GM19240 (cell line): Measurements from ENCODE around the gene ATP10B.
"Not testable (repeated sequence)": the region's sequence is repeated elsewhere in the genome, so short reads cannot be mapped to it uniquely, and the experiment has no call there.

ENCODE experiments used
- DNase-seq: peaks from one replicate; pipeline ENCODE4 v3.0.0; 2011; ENCODE audit warnings: low spot score; ENCODE audit not compliant: insufficient read length

The ATP10B gene

DNA sequence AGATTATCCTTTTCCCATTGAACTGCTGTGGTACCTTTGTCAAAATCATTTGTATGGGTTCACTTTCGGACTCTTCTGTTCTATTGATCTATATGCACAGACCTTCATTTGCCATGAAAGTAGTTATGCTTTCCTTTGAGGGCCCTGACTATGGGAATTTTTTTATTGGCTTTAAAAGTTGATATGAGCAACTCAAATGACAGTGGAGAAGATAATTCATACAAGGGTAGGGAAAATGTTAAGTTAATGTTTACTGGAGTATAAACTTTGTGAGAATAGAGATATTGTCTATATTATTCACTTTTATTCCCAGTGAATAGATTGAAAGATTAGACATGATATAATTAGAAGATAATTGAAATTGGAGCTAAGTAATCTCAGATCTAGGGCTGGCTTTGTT is 94.8 kb downstream of the ATP10B start:
- no peak for DNase-seq

DNA sequence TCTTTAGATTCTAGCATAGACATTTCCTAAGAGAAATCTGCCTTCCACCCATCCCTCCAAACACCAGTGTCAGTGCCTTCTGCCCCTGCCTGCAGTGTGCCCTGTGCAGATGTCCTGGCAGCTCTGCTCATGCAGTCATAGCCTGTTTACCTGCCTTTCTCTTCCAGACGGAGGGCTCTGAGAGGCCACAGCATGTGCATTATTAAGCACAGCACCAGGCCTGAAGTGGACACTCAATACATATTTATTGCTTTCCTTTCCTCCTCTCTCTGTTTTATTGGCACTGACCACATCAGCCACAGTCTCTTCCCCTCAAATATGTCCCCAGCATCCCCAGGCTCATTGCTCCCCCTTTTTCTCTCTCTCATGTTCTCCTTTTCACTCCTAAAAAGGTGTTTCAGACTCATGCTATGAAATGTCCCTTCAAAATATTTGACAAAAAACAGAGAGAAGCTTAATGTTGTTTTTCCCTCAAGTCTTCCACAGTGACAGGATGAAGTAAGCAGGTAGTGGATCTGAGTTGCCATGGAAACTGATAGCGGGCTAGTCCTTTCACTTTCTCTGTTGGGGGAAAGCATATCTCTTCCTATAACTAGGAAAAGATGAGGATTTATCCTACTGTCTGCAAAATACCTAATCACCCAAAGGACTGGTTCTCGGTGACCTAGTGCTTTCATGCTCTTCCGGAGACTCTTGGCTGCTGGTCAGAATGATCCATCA is 100.9 kb downstream of the ATP10B start:
- no peak for DNase-seq

DNA sequence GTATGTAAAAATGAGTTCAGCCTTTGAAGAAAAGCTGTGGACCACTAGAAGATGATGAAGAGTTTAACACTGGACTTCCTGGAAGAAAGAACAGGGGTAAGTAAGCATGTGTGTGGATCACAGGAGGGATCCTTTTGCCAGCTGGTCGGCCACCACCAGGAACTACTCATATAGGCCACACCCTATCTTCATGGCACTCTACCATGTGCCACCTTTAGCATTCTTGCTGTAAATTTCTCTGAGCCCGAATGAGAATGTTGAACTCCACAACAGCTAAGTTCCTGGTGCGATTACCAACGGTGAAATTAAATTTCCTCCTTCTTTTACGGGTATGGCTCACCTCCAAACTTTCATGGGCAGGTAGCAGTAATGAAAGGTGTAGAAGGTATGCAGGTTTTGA is 102.3 kb downstream of the ATP10B start:
- DNase-seq = no peak

DNA sequence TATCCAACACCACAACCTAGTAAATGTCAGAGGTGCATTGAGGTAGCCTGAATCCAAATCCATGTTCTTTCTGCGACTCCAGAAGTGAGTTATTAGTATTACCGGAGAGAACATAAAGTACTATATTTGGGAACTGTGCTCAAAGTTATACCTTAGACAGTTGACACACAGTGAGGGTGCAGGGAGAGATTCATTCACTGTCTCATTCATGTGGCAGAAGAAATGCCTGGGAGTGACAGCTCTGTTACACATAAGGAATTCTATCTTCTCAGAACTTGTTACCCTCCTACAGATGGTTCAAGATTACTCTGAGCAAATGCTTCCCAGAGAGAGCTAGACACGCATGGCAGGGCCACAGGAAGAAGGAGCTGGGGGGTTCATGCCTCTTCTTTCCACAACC is 103.0 kb downstream of the ATP10B start:
- no peak for DNase-seq

DNA sequence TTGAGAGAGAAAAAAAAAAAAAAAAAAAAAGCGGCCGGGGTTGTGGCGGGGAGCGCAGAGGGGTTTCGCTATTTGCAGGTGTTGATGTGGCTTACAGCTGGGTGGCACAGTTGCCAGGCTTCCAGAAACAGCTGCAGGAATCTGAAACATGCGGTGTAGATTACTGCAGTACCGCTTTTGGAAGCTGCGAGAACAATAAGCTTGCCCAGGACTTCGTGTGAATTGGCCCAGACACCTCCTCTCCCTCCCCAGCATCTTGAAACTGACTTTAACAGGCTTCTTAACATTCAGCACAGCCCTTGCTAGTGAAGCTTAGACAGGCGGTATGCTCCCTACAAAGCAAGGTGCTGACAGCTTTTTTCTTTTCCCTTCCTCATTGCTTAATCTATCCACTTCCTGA is 104.0 kb downstream of the ATP10B start:
- DNase-seq = no peak

DNA sequence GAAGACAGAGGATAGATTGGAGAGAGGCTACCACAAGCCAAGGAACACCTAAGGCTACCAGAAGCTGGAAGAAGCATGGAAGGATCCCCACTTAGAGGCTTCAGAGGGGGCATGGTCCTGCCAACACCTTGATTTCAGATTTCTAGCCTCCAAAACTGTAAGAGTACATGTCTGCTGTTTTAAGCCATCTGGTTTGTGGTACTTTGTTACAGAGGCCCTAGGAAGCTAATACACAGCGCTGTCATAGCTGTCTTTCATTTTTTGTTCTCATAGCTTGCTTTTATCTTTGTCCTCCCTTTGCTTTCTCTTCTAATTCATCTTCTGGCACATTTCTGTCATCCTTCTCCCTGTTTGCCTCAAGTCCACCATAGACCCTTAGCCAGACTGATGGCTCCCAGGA is 104.5 kb downstream of the ATP10B start:
- no peak for DNase-seq

DNA sequence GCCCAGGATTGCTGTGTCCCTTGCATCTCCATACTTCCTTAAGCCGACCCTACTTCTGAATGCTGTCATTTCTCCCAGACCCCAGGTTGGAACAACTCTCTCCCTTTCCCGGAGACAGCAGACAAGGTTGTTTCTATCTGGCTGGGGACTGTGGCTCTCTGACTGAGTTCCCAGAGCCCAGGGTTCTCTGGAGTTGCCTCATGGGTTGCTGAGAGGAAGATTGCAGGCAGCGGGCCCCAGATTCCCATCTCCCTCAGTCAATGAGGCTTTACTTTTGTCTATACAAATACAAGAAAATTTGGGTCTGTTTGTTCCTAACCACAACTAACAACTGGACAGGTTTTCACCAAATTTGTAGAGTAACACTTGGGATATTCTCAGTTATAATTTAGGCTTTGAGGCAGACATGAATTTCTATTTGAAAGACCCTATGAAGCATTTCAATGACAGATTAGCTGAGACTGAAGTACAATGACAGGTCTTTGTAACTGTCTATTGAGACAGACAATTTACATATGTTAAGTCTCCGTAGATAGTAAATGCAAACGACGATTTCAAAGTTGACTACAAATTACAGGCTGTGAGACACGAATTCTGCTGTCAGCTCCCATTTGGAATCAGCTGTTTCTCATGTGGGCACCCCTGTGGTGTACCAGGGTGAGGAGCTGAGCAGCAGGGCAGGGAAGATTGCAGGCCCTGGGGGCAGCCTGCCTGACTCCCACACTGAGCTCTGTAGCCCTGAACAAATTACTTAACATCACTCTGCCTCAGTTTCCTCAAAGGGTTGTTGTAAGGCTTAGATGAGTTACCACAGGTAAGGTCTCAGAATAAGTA is 107.5 kb downstream of the ATP10B start:
- DNase-seq = no peak

DNA sequence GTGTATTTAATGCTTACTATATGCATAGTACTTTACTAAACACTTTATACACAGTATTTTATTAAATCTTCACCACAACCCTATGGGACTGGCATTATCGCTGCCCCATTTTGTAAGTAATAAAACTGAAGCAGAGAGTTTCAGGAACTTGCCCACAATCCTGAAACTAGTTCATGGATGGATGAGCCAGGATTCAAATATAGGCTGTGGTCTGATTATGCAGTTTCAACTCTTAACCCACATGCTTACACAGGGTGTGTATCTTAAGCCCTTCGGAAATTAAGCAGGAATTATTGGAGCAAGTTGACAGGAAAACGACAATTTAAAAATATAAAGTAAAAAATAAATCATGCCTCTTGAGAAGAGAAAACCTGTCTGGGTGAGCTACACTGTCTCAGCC is 109.0 kb downstream of the ATP10B start:
- DNase-seq = no peak

DNA sequence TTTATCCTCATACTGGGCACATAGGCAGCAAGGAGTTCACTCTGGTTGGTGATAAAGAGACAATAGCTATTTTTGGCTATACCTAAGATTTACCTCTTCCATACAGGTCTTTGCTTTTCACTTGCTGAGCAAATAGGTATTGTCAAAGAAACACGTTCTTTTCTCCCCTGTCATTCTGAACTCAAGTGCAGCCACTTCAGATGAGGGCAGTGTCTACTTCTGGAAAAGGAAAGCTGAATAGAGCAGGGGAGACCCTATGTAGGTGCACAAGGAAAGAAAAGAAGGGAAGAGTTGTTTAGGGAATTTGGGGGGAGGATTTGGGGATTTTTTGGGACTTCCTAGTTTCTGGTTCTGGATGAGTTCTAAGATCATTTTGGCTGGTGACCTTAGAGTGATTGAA is 109.6 kb downstream of the ATP10B start:
- DNase-seq = no peak

DNA sequence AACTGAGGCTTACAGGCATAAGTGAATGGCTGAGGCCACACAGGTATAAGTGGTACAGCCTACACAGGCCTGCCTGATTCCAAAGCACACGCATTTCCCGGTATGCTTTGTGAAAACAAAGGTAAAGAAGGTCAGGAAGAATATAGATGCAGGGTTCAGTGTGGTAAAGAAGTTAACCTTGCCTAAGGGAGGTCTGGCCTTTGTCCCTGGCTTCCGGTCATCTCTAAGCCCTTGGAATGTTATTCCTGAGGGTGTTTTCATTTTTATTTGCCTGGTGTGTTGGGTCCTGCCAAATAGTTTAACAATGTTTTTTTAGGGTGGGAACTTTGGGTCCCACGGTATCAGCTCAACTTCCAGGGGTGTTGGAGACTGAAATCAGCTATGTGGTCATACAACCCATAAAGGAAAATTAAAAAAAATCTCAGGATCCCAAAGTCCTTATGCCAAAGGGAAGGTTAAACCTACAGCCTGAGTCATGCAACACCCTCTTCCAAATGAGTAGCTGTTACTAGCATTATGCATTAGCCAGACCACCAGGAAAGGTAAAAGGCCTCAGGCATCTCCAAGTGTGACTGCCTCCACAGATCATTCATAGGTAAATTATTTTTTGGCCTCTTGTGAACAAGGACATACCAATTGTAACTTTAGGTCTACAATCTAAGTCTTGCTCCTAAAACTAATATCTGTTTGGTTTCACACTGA is 124.6 kb downstream of the ATP10B start:
- no peak for DNase-seq

DNA sequence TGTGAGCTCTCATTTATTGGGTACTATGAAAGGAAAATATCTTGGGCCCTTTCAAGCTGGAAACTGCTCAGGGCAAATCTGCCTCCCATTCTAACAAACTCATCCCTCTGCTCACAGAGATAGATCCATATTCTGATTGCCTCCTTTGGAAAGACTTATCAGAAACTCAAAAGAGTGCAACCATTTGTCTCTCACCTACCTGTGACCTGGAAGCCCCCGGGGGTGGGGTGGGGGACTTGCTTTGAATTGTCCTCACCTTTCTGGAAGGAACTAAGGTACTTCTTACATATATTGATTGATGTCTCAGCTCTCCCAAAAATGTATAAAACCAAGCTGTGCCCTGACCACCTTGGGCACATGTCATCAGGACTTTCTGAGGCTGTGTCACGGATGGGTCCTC is 125.3 kb downstream of the ATP10B start:
- DNase-seq = no peak

DNA sequence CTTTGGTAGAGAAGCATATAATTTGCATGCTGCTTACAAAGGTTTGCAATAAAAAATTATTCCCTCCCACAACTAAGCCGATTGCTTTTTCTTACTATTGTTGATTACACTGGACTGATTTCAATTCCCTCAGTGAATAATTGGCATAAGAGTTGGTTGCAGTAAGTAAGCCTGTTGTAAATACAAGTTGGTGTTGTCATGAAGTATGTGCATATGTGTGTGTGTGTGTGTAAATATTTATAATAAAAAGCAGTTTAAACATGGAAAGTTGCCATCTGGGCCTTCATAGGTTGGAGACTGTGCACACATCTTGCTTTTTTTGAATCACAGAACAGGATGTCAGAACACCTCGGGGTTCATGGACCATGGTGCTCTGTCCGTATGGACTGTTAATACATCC is 131.2 kb downstream of the ATP10B start:
- no peak for DNase-seq

DNA sequence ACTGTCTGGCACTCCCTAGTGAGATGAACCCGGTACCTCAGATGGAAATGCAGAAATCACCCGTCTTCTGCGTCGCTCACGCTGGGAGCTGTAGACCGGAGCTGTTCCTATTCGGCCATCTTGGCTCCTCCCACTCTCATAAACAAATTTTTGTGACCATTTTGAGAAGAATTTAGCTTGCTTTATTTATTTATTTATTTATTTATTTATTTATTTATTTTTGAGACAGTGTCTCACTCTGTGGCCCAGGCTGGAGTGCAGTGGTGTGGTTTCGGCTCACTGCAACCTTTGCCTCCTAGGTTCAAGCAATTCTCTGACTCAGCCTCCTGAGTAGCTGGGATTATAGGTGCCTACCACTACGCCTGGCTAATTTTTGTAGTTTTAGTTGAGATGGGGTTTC is 136.5 kb downstream of the ATP10B start:
- DNase-seq = not testable (repeated sequence)

DNA sequence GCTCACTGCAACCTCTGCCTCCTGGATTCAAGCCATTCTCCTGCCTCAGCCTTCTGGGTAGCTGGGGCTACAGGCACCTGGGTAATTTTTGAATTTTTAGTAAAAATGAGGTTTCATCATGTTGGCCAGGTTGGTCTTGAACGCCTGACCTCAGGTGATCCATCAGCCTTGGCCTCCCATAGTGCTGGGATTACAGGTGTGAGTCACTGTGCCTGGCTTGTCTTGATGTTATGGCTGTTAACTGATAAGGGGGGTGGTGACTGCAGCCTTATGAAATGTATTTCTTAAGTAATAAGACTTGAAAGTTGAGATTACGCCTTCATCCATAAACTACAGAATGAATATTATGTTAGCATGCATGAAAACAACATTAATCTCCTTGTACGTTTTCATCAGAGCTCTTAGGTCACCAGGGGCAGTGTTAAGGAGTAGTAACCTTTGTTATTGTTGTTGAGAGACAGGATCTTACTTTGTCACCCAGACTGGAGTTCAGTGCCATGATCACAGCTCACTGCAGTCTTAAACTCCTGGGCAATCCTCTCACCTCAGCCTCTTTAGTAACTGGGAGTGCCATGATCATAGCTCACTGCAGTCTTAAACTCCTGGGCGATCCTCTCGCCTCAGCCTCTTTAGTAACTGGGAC is 148.3 kb downstream of the ATP10B start:
- DNase-seq = no peak

DNA sequence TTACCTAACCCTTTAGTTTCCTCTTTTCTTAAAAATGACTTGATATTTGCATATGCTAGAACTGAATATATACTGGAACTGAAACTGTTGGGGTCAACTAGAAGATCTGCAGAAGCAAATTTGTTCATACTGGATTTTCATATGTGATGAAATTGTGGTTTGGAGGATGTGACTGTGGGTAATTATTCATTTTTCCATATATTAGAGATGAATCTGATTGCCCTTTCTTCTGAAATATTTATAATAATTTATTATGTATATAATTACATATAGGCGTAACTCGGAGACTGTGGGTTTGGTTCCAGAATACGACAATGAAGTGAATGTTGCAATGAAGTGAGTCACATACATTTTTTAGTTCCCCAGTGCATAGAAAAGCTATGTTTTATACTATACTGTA is 149.1 kb downstream of the ATP10B start:
- DNase-seq = no peak

DNA sequence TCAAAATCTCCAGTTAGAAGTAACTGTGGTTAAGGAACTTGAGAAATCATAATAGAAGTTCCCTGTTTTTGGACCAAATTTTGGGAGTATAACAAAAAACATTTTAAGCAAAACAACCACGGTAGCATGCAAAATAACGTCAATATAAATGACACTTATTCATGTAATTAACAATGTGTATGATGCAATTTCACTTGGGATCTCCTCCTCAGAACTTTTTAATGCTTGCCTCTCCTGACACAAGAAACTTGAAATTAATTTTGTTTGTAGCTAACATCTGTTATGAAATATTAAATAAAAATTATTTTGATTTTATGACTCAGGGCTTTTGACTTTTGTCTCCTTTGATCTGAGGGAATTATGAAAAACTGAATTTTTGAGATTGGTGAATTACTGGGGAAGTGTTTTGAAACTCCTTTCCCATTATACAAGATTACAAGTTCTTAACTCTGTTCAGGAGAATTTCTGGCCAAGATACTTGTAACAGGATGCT is 149.7 kb downstream of the ATP10B start:
- DNase-seq = no peak

DNA sequence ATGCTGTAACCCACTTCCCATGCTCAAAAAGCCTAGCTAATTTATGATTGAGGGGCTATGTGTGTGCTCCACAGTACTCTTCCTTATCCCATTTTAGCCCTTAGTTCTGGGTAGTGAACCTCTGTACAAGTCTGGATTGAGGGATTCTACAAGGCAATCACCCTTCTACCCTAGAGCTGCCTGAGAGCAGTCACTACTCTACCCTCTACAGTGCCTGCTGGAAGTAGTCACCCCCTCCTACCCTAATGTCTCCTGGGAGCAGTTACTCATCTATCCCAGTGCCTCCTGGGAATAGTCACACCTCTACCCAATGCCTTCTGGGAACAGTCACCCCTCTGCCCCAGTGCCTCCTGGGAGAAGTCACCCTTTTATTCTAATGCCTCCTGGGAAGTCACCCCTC is 150.6 kb downstream of the ATP10B start:
- DNase-seq = no peak

DNA sequence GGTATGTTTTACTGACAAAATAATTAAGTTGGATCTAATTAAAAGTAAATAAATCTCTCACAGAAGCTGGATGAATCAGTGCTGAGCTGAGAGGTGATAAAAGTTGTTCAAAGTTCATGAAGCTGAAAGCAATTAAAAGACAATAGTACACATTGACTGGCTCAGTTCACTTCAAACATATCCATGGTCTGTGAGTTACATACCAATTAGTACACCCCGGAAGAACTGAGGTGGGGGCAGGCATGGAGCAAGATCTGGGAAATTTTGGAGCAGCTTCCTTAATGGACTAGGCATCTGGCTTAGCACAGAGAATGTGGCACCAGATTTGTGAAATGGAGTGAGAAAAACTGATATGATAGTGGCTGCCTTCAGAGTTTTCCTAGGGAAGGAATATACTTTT is 152.7 kb downstream of the ATP10B start:
- DNase-seq = no peak

DNA sequence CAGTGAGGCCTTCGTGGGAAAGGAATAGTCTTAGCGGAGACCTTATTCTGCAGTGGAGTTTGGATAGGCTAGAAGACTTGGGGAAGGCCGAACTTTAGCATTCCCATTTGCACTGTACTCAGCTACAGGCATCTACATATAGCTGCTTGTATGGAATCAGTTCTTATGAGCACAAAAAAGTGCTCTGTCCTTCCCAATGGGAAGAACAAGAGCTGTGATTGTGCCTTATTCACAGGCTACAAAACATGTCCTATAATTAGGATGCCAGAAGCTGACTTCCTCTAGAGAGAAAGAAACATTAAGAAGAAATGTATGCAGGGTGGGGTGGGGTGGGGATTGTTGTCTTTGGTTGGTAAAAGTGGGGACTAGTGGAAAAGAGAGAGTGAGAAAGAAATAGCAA is 154.7 kb downstream of the ATP10B start:
- DNase-seq = no peak

DNA sequence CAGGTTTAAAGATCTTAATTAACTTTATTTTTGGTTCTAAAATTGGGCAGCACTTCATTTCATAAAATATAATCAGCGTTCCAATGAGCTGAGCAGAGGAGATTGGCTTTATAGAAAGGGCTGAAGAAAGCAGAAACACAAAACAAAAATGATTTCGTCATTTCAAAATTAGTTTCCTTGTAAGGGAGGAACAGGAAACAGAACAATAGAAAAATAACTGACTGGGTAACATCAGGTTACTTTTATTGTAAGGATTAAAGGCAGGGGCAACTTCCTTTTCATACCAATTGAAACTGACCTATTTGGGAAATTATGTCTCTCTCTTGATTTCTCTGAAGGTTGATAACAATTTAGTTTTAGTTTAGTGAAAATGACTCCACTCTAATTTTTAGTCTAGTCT is 157.1 kb downstream of the ATP10B start:
- DNase-seq = no peak

DNA sequence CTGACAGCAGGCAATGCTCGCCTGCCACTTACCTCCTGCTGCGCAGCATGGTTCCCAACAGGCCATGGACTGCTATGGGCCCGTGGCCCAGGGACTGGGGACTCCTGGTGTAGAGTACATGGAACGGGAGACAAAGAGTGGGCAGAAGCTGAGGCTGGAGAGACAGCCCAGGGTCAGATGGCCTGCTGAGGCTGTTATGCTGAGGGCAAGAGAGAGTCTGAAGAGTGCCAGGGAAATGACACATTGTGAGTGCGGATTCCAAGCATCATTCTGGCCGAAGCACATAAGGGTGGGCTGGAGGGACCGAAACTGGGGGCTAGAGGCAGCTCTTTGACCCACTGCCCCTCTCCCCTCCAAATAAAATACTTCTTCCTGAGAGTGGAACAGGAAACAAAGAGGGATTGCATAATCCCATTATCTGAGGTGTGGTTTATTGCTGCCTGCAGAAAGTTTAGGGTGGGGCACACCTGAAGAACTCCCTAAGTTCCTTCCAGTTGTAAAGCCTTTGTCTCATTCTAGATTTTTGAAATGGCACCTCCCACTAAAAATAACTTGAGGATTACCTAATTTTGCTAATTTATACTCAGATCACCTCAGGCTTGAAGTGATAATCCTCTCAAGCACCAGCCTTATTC is 158.1 kb downstream of the ATP10B start:
- no peak for DNase-seq
